HG03139 (cell line): ENCODE data around the gene FAM186B.
"Not testable (repeated sequence)": the region's sequence is repeated elsewhere in the genome, so short reads cannot be mapped to it uniquely, and the experiment has no call there.

Experiments used
- ATAC-seq: cut with Tn5 transposase; IDR thresholded peaks from one replicate; pipeline ENCODE4 v1.9.1; 2021; ENCODE audit not compliant: unreplicated experiment

Gene FAM186B, protein sequence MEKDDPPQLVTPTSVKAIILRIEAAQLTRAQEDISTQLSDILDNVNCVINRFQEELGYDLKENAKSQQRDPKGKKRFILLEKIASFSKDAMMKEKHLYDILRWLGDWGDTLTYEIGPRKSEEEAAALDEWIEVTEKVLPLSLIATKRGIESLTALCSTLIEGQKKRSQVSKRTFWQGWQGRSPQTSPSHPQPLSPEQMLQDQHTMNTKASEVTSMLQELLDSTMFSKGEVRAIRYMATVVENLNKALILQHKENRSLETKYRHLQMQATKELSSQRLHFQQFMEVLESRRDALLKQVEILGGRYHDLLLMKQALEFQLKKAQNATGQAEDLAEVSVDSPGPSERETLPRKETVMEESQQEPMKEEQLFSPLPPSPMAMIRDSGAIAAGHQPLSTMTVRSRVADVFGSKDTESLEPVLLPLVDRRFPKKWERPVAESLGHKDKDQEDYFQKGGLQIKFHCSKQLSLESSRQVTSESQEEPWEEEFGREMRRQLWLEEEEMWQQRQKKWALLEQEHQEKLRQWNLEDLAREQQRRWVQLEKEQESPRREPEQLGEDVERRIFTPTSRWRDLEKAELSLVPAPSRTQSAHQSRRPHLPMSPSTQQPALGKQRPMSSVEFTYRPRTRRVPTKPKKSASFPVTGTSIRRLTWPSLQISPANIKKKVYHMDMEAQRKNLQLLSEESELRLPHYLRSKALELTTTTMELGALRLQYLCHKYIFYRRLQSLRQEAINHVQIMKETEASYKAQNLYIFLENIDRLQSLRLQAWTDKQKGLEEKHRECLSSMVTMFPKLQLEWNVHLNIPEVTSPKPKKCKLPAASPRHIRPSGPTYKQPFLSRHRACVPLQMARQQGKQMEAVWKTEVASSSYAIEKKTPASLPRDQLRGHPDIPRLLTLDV

GRCh38 chr12:49605539-49605938 is at the start of gene FAM186B:
Gene FAM186B, minus strand, starts transcription at chr12:49605639. Its CDS starts 162 bp downstream, at chr12:49605477.
- ATAC-seq = not testable (repeated sequence)

- no peak for ATAC-seq
These were observed 49.3 kb upstream of the FAM186B start for GRCh38 chr12:49654715-49655114.

DNA sequence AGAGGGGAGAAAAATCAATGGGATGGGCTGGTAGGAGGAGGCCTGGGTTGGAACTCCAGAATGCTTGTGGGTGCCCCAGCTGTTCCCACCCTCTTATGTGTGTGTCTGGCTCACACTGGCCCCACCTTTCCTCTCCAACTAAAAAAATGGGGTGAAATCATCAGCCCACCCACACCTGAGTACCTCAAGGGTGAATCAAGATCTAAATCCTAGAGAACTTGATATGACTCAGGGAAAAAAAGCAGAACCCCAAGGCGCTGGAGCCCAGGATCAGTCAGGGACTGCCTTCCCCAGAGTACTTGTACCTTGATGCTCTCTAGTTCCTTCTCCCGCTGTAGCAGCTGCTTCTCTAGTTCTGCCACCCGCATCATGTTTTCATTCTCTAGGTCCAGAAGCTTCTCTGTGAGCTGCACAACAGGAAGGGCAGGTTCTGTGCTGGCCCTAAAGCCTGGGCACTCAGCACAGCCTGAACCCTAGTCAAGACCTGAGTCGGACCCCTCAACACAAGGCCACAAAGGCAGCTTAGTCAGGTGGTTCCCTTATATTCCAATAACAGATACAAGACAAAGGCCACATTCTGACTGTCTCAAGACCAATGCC is 47.6 kb upstream of the FAM186B start:
- no peak for ATAC-seq

- ATAC-seq = no peak
These were observed 46.4 kb upstream of the FAM186B start for GRCh38 chr12:49651855-49652254.

DNA sequence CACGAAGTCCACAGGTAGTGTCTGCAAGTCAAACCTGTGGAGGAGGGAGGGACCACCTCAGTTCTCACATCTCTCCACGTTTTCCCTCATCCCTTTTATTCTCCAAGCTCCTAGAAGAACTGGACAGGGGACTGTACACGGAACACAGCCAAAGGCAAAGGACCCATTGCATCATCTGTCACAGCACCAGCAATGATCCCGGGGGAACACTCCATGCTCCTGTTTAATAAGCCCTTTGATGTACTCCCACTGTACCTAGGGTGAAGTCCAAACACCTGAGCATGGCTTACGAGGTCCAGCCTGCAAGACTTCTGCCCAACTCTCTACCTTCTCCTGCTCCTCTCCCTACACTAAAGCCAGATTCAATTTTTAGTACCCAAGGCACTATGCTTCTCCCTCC is 44.5 kb upstream of the FAM186B start:
- no peak for ATAC-seq

DNA sequence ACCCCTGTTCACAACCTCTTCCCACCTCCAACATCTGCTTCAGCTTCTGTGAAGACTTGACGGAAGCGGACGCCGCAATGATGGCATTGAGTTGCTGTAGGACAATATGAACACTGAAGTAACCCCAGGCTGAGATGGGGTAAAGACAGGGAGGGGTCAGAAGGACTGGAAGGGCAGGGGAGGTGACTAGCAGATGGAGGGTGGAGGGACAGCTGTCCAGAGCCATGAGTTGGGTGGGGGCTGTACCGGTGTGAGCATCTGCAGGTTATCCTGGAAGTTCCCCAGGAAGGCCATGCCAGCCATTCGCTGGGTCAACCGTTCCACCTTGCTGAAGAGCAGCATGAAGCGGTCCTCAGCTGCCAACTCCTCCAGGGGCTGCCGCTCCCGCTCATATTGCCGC is 44.0 kb upstream of the FAM186B start:
- ATAC-seq = no peak

GRCh38 chr12:49648712-49649003 is 43.2 kb upstream of the FAM186B start:
- no peak for ATAC-seq

DNA sequence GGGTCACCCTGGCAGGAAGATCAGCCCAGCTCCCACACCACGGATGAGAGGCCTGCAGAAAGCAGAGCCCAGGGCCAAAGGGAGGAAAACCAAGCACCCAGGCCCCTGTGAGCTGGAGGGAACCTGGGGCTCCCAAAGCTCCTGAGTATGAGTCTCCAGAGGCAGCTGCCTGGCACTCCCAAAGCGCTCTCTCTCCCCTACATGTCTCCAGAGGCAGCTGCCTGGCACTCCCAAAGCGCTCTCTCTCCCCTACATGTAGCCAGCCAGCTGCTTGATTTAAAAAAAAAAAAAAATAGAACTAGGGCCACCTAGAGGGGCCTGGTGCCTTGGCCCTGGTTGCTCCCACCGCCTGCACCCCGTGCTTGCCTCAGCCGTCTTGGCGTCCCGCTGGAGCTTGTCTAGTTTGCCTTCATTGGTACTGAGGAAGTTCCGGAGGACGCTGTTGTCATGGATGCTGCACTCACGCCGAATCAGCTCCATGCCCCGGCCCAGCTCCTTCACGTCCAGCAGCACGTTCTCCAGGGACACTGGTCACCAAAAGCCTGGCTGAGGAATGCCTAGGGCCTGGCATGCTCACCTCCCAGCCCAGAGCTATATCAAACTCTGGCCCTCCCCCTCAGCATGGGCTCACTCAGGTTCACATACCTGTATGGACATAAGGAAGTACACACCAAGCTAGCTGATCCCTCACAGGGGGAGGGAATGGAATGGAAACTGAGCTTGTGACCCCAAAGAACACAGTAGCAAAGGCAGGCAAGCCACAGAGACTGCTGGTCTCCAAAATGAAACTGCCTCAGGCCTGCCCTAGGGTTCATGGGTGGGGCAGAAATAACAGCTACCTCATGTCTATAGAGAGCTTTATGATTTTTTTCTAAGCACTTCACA is 42.6 kb upstream of the FAM186B start:
- ATAC-seq = no peak

DNA sequence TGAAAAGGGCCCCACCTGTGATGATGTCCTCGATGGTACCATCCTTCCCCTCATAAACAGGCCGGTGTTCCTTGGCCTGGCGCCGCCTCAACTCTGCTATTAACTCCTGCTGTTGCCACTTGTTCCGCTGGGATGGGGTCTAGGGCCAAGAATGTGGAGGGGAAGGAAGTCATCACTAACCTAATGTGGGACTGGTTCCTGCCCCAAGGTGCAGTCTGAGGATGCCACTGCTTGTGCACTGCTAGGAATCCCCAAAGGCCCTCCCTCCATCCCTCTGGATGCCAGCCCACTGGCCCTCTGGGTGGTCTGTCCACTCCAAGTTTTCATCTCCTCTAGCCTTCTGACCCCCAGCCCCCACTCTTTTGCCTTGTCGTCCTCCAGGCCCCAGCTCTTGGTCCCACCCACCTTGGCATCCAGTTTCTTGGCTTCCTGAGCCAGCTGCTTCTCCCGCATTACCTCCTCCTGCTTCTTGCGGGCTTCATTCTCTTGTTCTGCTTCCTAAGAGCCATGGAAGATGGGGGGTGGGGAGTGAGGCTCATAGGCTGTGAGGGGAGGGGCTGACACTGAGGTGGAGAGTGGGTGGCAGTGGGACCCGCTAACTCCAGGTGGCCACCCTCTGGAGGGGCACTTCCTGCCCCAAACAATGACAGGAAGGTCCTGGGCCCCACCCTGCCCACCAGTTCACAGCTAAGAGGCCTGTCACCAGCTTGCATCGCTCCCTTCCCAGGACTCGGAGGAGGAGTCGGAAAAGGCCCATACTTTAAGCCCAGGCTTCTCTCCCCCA is 41.6 kb upstream of the FAM186B start:
- ATAC-seq = no peak

DNA sequence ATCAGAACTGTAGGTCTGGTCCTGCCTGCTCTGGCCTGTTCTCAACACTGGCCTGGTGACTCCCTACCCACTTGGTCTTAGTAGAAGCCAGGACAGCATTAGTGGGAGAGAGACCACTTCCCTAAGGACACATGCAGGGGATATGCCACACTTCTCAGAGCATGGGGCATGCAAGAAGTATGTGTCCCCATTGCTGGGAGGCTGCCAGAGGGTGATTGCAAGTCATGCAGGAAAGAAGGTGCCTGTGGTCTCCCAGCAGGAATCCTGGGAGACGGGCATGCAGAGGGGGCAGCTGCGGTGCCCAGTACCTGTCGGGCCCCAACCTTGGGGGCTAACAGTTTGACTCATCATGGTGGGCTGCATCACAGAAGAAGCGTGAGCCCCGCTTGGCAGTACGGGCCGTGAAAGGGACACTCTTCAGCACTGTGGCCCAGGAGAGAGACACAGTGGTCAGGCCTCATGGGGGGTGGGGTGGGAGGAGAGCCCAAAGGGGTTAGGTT is 40.9 kb upstream of the FAM186B start:
- ATAC-seq = no peak

- ATAC-seq = no peak
These were observed 40.0 kb upstream of the FAM186B start for GRCh38 chr12:49645146-49646039.

- no peak for ATAC-seq
These were observed 39.2 kb upstream of the FAM186B start for GRCh38 chr12:49644620-49644994.

- no peak for ATAC-seq
These were observed 38.7 kb upstream of the FAM186B start for GRCh38 chr12:49643961-49644619.

DNA sequence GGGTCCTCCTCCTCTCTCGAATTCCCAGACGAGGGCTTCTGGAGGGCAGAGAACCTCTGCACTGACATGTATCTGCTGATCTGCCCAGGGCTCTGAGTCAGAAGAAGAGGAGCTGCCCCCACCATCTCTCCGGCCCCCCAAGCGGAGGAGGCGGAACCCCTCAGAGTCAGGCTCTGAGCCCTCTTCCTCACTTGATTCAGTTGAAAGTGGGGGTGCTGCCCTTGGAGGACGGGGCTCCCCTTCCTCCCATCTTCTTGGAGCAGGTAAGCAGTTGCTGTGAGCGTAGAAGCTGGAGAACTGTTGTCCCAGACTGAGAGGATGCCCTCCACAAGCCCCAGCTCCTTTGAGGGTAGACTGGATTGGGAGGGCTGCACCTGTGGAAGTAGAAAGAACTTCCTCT is 37.7 kb upstream of the FAM186B start:
- no peak for ATAC-seq

DNA sequence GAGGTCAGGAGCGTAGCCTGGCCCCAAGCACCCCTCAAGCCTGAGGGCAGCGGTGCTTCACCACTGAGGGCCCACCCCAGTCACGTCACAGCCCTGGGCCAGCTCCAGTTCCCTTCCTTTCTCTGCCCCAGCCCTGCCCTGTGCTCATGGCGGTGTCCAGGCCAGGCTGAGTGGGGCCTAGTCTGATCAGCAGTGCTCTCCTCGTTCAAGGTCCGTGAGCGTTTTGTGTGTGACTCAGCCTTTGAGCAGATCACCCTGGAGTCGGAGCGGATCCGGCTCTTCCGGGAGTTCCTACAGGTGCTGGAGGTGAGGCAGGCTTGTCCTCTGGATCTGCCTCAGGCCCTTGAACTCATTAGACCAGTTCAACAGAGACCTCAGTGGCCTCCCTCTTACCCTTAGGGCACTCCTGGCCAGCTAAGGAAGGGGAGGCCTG is 36.9 kb upstream of the FAM186B start:
- no peak for ATAC-seq

GRCh38 chr12:49641748-49642369 is 36.4 kb upstream of the FAM186B start:
- ATAC-seq = no peak

DNA sequence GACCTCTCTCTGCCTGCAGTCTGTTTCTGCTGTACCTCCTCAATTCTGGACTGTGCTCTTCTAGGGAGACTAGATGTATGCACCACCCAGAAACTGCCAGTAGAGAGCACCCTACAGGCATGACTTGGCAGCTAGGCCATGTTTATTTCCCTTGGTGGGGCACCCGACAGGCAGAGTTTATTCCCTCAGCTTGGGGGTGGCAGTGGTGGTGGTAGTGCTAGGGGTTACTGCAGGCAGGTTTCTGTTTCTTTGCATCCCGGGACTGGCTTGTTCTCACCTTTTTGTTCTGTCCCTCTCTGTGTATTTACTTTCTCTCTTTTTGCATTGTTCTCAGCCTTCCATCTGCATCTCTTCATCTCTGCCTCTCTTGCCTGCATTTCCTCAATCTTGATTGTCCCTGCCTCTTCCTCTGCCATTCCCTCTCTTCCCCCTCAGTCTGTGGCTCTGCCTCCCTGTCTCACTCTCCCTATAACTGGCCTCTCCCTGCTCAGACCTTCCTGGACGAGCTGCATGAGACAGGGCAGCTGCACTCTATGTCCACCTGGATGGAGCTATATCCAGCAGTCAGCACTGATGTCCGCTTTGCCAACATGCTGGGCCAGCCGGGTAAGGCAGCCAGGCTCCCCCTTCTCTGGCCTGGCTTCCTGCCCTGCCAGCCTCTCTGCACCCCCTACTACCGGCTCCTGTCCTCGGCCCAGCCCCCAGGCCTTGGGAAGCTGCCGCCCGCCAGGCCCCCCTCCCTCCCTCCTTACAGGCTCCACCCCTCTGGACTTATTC is 31.7 kb upstream of the FAM186B start:
- ATAC-seq = no peak
